Natural killer cell (primary cell): ENCODE data around the gene ZBTB18. TPM values are rescaled to one million over a fixed set of nuclear protein-coding genes. Genes with fewer than 3 reads are reported as not detected.

Experiments used
- ATAC-seq, 3 donors: fragments of 150-1000 bp in 2 of 3; fragments of 200-7000 bp in 1 of 3; cut with Tn5 transposase; 1 replicate in 1 of 3; 2 replicates in 2 of 3; pipeline ENCODE4 v1.10.0; 2021; ENCODE audit warnings: mild to moderate bottlenecking in 2 of 3, moderate library complexity in 2 of 3
- DNase-seq, 2 donors: peaks; one replicate each; pipeline versions ENCODE4 v3.0.0 to v3.0.0-alpha.2; 2013 to 2021; ENCODE audit warnings: mixed read lengths in 1 of 2
- H3K27ac ChIP-seq: one replicate; pipeline ENCODE4 v1.5.1; 2013; ENCODE audit warnings: mild to moderate bottlenecking, low read length
- H3K27me3 ChIP-seq: one replicate; pipeline ENCODE4 v1.6.1; 2013; ENCODE audit warnings: low read length; ENCODE audit not compliant: control insufficient read depth, insufficient read depth
- H3K36me3 ChIP-seq: one replicate; pipeline ENCODE4 v1.6.1; 2013; ENCODE audit warnings: low read length; ENCODE audit not compliant: control insufficient read depth, insufficient read depth
- H3K4me1 ChIP-seq: one replicate; pipeline ENCODE4 v1.6.1; 2013; ENCODE audit warnings: low read length; ENCODE audit not compliant: control insufficient read depth, insufficient read depth
- H3K4me3 ChIP-seq: one replicate; pipeline ENCODE4 v1.5.1; 2013; ENCODE audit warnings: low read length
- H3K9me3 ChIP-seq: one replicate; pipeline ENCODE4 v1.6.1; 2013; ENCODE audit warnings: low read length; ENCODE audit not compliant: control insufficient read depth, insufficient read depth
- H3K27ac Mint-ChIP-seq, 2 donors: one replicate each; pipeline ENCODE4 v1.8.0; 2022; ENCODE audit warnings: mild to moderate bottlenecking in 2 of 2, mixed read lengths in 2 of 2, moderate library complexity in 1 of 2
- H3K27me3 Mint-ChIP-seq, 2 donors: one replicate each; pipeline ENCODE4 v1.8.0; 2022; ENCODE audit warnings: low read depth in 2 of 2, mixed read lengths in 2 of 2
- H3K36me3 Mint-ChIP-seq: one replicate; pipeline ENCODE4 v1.8.0; 2022; ENCODE audit warnings: mixed read lengths
- H3K4me1 Mint-ChIP-seq, 2 donors: one replicate each; pipeline ENCODE4 v1.8.0; 2022; ENCODE audit warnings: mixed read lengths in 2 of 2
- H3K4me3 Mint-ChIP-seq: one replicate; pipeline ENCODE4 v1.8.0; 2022; ENCODE audit warnings: mild to moderate bottlenecking, moderate library complexity, mixed read lengths
- H3K9me3 Mint-ChIP-seq, 2 donors: one replicate each; pipeline ENCODE4 v1.8.0; 2022; ENCODE audit warnings: mixed read lengths in 2 of 2
- CTCF ChIP-seq: fragments of 200-600 bp; IDR thresholded peaks from one replicate; pipeline ENCODE4 v1.8.0; 2022; ENCODE audit warnings: antibody characterized with exemption
- WGBS: methylation state at CpG from one replicate; pipeline ENCODE4 v1.1.7; 2013; ENCODE audit warnings: missing lambda C conversion rate; ENCODE audit not compliant: insufficient coverage; 5-methylcytosine and 5-hydroxymethylcytosine counted together
- intact Hi-C: fragments of 100-400 bp; cut with micrococcal nuclease; formaldehyde crosslinking; loops from one replicate; pipeline ENCODE4 v1.14.2; 2022
- total RNA-seq, 4 donors: library from RNA; stranded (reverse); fragments of 120-200 nt in 1 of 4; gene quantifications; one replicate each; pipeline versions ENCODE4 v1.2.3 to v1.2.4, GENCODE V29; 2013 to 2022

ZBTB18 gene
- total RNA-seq, 3 donors from 2014 or later (not counting 1 experiment from before 2014, with no cell fraction given), result 12.6 to 18.2 (median 14.0) TPM

DNA sequence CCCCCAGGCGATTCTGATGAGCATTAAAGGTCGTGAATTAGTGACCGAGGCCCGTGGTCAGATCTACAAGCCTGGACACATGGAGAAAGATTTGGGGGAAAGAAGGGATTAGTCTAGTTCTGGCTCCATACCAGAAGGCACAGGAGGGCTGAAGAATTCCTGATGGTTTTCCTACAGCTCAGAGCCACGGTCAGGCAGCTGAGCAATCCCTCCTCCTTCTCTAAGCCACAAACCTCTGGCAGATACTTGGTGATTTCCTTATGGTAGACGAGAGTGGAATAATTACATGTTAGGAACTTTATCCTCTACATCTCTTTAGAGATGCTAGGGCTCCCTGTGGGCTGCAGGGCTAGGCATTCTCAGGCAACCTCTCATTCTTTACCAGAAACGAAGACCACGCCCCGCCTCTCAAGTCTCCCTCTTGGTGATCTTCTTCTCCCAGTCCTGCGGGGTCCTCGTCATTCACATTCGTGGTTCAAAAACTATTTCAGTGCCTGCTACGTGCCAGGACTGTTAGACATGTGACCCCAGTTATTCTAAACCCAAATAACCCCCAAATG is 20.5 kb upstream of the ZBTB18 start:
- no peaks in the 10 kb centered on the region for H3K4me1 ChIP-seq
- Mint-ChIP-seq H3K9me3 (no peaks in the 10 kb centered on the region), H3K27me3 (peaks cover 23 to 51% of the 10 kb centered on the region in 2 donors), H3K4me3 (no peak overlapping the region), H3K36me3 (no peaks in the 10 kb centered on the region), H3K27ac (no peak overlapping the region), H3K4me1 (no peaks in the 10 kb centered on the region)
- H3K27ac ChIP-seq, result no peak overlapping the region
- intact Hi-C loops, result no loop called here
- no peaks in the 10 kb centered on the region for H3K9me3 ChIP-seq
- H3K4me3 ChIP-seq, result no peak overlapping the region
- no peak for TF ChIP-seq CTCF
- no peak for DNase-seq
- 81% methylated on average over 12 of the region's 13 CpGs for WGBS
- ATAC-seq, result no peak
- H3K27me3 ChIP-seq, result no peaks in the 10 kb centered on the region
- no peaks in the 10 kb centered on the region for H3K36me3 ChIP-seq

DNA sequence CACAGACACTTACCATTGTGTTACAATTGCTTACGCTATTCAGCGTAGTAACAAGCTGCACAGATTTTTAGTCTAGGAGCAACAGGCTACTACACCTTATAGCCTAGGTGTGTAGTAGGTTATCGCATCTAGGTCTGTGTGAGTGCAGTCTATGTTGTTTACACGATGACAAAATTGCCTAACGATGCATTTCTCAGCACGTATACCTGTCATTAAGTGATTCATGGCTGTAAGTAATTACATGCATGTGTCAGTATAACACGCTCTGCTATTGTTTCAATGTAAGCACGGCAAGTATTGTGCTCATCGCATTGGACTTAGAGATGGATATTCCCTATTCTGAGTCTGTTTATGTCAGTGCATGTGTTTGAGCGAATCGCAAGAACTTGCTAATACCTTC is 15.7 kb upstream of the ZBTB18 start:
- H3K4me3 Mint-ChIP-seq, result no peak overlapping the region
- intact Hi-C loops, result no loop called here
- no peaks in the 10 kb centered on the region for H3K4me1 ChIP-seq
- H3K4me3 ChIP-seq, result no peak overlapping the region
- no peaks in the 10 kb centered on the region for H3K36me3 Mint-ChIP-seq
- H3K9me3 Mint-ChIP-seq, result no peaks in the 10 kb centered on the region
- no peaks in the 10 kb centered on the region for H3K9me3 ChIP-seq
- H3K27me3 ChIP-seq, result no peaks in the 10 kb centered on the region
- peaks cover 20 to 23% of the 10 kb centered on the region in 2 donors for H3K27me3 Mint-ChIP-seq
- H3K27ac Mint-ChIP-seq, result no peak overlapping the region
- ATAC-seq (no peak), DNase-seq (no peak)
- no peak overlapping the region for H3K27ac ChIP-seq
- no peaks in the 10 kb centered on the region for H3K4me1 Mint-ChIP-seq
- TF ChIP-seq CTCF, result no peak
- WGBS, result 92% methylated on average over 7 of the region's 11 CpGs
- H3K36me3 ChIP-seq, result no peaks in the 10 kb centered on the region

DNA sequence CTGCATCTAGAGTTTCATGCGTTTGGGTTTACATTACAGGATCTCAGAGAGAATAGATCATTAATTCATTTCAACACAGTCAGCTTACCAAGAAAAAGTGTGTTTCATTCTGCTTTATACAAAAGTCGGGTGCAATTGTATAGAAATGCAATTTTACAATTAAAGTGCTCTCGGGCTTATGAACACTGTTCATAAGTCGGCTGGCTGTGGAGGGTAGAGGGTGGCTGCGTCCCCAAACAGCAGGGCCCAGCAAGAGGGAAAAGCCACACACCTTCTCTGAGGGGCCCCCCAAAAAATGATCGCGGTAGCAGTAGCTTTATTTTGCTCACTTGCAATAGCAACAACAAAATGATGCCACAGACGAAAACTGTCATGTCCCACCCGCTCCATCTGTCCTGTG is 13.8 kb upstream of the ZBTB18 start:
- Histone ChIP-seq H3K4me3 (no peak overlapping the region), H3K36me3 (no peaks in the 10 kb centered on the region), H3K4me1 (no peaks in the 10 kb centered on the region), H3K27ac (no peak overlapping the region), H3K27me3 (no peaks in the 10 kb centered on the region), H3K9me3 (no peaks in the 10 kb centered on the region)
- DNase-seq (no peak), ATAC-seq (no peak)
- 92% methylated on average over 9 of the region's 9 CpGs for WGBS
- H3K36me3 Mint-ChIP-seq, result no peaks in the 10 kb centered on the region
- H3K27me3 Mint-ChIP-seq, result peaks cover 19 to 22% of the 10 kb centered on the region in 2 donors
- no peak overlapping the region for H3K27ac Mint-ChIP-seq
- intact Hi-C loops, result no loop called here
- no peaks in the 10 kb centered on the region for H3K4me1 Mint-ChIP-seq
- H3K9me3 Mint-ChIP-seq, result no peaks in the 10 kb centered on the region
- no peak overlapping the region for H3K4me3 Mint-ChIP-seq
- TF ChIP-seq CTCF, result no peak
